K562 (cell line): ENCODE data around the gene PRPF39.

Experiments used
- CREB1 ChIP-seq, 2 experiments: sonication (generic) in 1 of 2; formaldehyde crosslinking in 1 of 2; IDR thresholded peaks; 2 replicates each; pipeline versions ENCODE4 v1.6.1 to v1.8.0; 2012 to 2022; ENCODE audit warnings: inconsistent platforms in 1 of 2, mild to moderate bottlenecking in 1 of 2, missing genetic modification reagents in 1 of 2, moderate library complexity in 1 of 2
- ZKSCAN1 ChIP-seq: fragments of 150-350 bp; IDR thresholded peaks from 2 replicates; pipeline ENCODE4 v1.6.1; 2016; ENCODE audit warnings: low read depth, low read length
- ZNF12 ChIP-seq: sonication (generic); formaldehyde crosslinking; IDR thresholded peaks from 2 replicates; pipeline ENCODE4 v1.4.0; 2020; ENCODE audit warnings: mild to moderate bottlenecking, missing genetic modification reagents
- ZNF134 ChIP-seq: fragments of 250-450 bp; sonication (Bioruptor Pico); conservative IDR thresholded peaks from 2 replicates; pipeline ENCODE4 v1.4.0; 2020
- ZSCAN32 ChIP-seq: fragments of 450-650 bp; formaldehyde crosslinking; IDR thresholded peaks from 2 replicates; pipeline ENCODE4 v1.4.0; 2020; ENCODE audit warnings: mild to moderate bottlenecking, moderate library complexity
- TF ChIP-seq, protein P1 (sequence below): sonication (generic); formaldehyde crosslinking; IDR thresholded peaks from 2 replicates; pipeline ENCODE4 v1.8.1; 2022; ENCODE audit warnings: missing genetic modification reagents
- TF ChIP-seq, protein P2 (sequence below), 3 experiments: IDR thresholded peaks in 2 of 3; conservative IDR thresholded peaks in 1 of 3; 2 replicates each; pipeline ENCODE4 v1.5.1; 2011 to 2012; ENCODE audit warnings: low read length in 3 of 3, mild to moderate bottlenecking in 3 of 3, control low read depth in 2 of 3, improper control_type of control experiment in 1 of 3, inconsistent platforms in 1 of 3, low read depth in 1 of 3, mixed read lengths in 1 of 3, moderate library complexity in 1 of 3; ENCODE audit not compliant: insufficient read depth in 2 of 3
- TF ChIP-seq, protein P3 (sequence below): fragments of 450-650 bp; IDR thresholded peaks from 2 replicates; pipeline ENCODE4 v1.6.1; 2016; ENCODE audit warnings: low read depth

DNA sequence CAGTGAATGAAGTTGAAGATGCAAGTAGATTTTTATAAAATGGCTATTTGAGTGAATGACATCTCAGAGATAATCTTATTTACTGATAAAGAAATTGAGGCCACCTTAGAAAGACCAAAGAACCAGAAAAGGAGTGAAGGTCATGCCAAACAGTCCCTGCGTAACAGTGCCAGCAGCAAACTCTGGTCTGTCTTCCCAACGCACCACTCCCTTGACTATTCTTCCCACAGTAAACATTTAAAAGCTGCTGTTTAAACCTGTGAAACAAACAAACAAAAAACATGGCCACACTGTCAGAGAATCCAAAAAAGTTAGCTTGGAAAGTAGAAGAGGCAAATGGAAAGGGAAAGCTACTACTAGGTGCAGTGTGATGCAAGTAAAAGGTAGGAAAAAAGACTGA is 1.5 kb upstream of the PRPF39 start:
- TF ChIP-seq CREB1 (IDR thresholded peaks at IDR 0.05) (no peak), CREB1 (CRISPR knock-in tag; IDR thresholded peaks at IDR 0.05) (no peak), ZNF134 (CRISPR knock-in tag) (no peak), ZSCAN32 (CRISPR knock-in tag) (no peak), ZNF12 (CRISPR knock-in tag) (no peak), ZKSCAN1 (no peak)
- TF ChIP-seq, protein P1, sequence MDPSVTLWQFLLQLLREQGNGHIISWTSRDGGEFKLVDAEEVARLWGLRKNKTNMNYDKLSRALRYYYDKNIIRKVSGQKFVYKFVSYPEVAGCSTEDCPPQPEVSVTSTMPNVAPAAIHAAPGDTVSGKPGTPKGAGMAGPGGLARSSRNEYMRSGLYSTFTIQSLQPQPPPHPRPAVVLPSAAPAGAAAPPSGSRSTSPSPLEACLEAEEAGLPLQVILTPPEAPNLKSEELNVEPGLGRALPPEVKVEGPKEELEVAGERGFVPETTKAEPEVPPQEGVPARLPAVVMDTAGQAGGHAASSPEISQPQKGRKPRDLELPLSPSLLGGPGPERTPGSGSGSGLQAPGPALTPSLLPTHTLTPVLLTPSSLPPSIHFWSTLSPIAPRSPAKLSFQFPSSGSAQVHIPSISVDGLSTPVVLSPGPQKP (CRISPR knock-in tag) = no peak
- TF ChIP-seq, protein P2, sequence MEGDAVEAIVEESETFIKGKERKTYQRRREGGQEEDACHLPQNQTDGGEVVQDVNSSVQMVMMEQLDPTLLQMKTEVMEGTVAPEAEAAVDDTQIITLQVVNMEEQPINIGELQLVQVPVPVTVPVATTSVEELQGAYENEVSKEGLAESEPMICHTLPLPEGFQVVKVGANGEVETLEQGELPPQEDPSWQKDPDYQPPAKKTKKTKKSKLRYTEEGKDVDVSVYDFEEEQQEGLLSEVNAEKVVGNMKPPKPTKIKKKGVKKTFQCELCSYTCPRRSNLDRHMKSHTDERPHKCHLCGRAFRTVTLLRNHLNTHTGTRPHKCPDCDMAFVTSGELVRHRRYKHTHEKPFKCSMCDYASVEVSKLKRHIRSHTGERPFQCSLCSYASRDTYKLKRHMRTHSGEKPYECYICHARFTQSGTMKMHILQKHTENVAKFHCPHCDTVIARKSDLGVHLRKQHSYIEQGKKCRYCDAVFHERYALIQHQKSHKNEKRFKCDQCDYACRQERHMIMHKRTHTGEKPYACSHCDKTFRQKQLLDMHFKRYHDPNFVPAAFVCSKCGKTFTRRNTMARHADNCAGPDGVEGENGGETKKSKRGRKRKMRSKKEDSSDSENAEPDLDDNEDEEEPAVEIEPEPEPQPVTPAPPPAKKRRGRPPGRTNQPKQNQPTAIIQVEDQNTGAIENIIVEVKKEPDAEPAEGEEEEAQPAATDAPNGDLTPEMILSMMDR (IDR thresholded peaks at IDR 0.05 in 2 of 3, conservative IDR thresholded peaks at IDR 0.05 in 1 of 3; ENCODE audit: insufficient read depth in 2 of 3, low read depth in 1 of 3, low read length in 3 of 3) = no peak
- TF ChIP-seq, protein P3, sequence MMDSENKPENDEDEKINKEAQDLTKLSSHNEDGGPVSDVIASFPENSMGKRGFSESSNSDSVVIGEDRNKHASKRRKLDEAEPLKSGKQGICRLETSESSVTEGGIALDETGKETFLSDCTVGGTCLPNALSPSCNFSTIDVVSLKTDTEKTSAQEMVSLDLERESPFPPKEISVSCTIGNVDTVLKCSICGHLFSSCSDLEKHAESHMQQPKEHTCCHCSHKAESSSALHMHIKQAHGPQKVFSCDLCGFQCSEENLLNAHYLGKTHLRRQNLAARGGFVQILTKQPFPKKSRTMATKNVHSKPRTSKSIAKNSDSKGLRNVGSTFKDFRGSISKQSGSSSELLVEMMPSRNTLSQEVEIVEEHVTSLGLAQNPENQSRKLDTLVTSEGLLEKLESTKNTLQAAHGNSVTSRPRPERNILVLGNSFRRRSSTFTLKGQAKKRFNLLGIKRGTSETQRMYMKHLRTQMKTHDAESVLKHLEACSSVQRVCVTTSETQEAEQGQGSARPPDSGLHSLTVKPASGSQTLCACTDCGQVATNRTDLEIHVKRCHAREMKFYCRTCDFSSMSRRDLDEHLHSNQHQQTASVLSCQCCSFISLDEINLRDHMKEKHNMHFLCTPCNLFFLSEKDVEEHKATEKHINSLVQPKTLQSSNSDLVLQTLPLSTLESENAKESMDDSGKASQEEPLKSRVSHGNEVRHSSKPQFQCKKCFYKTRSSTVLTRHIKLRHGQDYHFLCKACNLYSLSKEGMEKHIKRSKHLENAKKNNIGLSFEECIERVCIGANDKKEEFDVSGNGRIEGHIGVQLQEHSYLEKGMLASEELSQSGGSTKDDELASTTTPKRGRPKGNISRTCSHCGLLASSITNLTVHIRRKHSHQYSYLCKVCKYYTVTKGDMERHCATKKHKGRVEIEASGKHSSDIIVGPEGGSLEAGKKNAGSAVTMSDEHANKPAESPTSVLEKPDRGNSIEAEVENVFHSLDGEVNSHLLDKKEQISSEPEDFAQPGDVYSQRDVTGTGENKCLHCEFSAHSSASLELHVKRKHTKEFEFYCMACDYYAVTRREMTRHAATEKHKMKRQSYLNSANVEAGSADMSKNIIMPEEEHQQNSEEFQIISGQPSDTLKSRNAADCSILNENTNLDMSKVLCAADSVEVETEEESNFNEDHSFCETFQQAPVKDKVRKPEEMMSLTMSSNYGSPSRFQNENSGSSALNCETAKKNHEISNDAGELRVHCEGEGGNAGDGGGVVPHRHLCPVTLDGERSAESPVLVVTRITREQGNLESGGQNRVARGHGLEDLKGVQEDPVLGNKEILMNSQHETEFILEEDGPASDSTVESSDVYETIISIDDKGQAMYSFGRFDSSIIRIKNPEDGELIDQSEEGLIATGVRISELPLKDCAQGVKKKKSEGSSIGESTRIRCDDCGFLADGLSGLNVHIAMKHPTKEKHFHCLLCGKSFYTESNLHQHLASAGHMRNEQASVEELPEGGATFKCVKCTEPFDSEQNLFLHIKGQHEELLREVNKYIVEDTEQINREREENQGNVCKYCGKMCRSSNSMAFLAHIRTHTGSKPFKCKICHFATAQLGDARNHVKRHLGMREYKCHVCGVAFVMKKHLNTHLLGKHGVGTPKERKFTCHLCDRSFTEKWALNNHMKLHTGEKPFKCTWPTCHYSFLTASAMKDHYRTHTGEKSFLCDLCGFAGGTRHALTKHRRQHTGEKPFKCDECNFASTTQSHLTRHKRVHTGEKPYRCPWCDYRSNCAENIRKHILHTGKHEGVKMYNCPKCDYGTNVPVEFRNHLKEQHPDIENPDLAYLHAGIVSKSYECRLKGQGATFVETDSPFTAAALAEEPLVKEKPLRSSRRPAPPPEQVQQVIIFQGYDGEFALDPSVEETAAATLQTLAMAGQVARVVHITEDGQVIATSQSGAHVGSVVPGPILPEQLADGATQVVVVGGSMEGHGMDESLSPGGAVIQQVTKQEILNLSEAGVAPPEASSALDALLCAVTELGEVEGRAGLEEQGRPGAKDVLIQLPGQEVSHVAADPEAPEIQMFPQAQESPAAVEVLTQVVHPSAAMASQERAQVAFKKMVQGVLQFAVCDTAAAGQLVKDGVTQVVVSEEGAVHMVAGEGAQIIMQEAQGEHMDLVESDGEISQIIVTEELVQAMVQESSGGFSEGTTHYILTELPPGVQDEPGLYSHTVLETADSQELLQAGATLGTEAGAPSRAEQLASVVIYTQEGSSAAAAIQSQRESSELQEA = no peak
